A673 (cell line): Measurements from ENCODE around the gene VAPA.

ENCODE experiments used
- EZH2 ChIP-seq: fragments of 200-600 bp; sonication (generic); IDR thresholded peaks from 2 replicates; pipeline ENCODE4 v1.6.1; 2017; ENCODE audit warnings: borderline replicate concordance, low read depth, mild to moderate bottlenecking, mixed read lengths, antibody characterized with exemption, low read length; ENCODE audit not compliant: poor library complexity, severe bottlenecking
- TF ChIP-seq, protein P1 (sequence below): fragments of 300-800, 200-600 bp; sonication (generic); conservative IDR thresholded peaks from 2 replicates; pipeline ENCODE4 v1.5.1; 2017; ENCODE audit warnings: low read depth, mild to moderate bottlenecking, antibody characterized with exemption, low read length, moderate library complexity, mixed read lengths

DNA sequence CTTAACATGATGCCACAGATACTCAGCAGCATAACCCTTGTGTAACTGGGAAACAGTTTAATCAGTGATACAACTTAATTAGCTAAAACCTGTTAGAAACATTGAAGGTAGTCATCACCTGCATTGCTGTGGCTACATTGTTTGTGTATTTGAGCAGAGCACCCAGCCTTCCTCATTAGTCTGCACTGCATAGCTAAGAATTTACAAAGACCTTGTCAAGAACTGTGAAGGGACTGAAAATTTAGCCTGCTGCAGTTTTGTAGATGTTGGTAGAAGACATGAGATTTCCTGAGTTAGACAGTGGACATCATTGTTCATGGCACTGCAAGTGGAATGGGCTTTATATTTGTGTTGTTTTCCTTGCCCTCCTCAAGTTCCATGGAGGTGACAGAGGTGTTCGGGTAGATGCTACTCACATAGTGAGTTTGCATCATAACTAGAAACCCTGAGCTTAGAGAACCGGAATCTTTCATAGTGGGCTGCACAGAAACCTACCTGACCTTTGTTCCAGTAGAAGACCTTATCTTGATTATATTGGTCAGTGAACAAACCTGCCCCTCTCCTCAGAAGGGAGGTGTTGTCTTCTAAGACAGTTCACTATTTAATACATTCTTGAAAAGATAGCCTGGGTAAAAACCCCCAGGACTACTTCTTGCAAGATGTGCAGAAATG lies 12.5 kb downstream of the VAPA start:
- TF ChIP-seq, protein P1, sequence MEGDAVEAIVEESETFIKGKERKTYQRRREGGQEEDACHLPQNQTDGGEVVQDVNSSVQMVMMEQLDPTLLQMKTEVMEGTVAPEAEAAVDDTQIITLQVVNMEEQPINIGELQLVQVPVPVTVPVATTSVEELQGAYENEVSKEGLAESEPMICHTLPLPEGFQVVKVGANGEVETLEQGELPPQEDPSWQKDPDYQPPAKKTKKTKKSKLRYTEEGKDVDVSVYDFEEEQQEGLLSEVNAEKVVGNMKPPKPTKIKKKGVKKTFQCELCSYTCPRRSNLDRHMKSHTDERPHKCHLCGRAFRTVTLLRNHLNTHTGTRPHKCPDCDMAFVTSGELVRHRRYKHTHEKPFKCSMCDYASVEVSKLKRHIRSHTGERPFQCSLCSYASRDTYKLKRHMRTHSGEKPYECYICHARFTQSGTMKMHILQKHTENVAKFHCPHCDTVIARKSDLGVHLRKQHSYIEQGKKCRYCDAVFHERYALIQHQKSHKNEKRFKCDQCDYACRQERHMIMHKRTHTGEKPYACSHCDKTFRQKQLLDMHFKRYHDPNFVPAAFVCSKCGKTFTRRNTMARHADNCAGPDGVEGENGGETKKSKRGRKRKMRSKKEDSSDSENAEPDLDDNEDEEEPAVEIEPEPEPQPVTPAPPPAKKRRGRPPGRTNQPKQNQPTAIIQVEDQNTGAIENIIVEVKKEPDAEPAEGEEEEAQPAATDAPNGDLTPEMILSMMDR = no peak
- no peak for TF ChIP-seq EZH2
